ENCODE measurements around the gene CDK10.

- TF ChIP-seq POLR2AphosphoS5 (IDR thresholded peaks at IDR 0.05; ENCODE audit: low read depth, low read length) (no peak), TAF1 (IDR thresholded peaks at IDR 0.05; ENCODE audit: borderline replicate concordance, low read depth, low read length) (no peak)
Measured at GRCh38 chr16:89693289-89693731, 6.8 kb downstream of the CDK10 start.

Measured in GM12892 (cell line).